HG03442 (cell line): ENCODE data around the gene SNRPD3.

Experiments used
- ATAC-seq: cut with Tn5 transposase; IDR thresholded peaks from one replicate; pipeline ENCODE4 v1.9.1; 2021; ENCODE audit warnings: mild to moderate bottlenecking, moderate library complexity; ENCODE audit not compliant: unreplicated experiment

Gene SNRPD3

DNA sequence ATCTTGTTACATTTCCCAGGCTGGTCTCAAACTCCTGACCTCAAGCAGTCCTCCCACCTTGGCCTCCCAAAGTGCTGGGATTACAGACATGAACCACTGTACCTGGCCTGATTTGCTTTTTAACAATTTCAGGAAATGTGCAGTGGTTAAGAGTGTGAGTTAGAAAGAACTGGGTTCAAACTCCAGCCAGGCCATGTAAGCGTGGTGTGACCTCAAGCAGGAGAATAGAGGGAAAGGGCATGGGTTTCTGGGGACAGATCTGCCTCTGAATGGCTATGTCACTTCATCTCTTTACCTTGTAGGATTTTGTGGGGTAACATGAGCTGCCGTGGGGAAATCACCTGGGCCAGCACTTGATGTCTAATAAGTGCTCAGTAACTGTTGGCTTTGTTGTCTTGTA lies 9.3 kb downstream of the SNRPD3 start:
- ATAC-seq = no peak

- no peak for ATAC-seq
These were observed 11.2 kb downstream of the SNRPD3 start for GRCh38 chr22:24566899-24567511.

- ATAC-seq = no peak
These were observed 11.9 kb downstream of the SNRPD3 start for GRCh38 chr22:24567668-24568067.

DNA sequence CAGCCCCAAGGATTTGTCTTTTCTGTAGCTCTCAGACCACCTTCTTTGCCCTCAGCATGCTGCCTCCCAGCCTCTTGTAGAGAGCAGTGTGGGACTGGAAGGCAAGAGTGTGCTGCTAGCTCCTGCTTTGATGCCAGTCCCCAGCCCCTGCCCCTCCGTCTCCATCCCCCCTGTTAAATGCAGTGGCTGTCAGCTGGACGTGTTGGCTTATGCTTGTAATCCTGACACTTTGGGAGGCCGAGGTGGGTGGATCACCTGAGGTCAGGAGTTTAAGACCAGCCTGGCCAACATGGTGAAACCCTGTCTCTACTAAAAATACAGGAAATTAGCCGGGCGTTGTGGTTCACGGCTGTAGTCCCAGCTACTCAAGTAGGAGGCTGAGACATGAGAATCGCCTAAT lies 15.5 kb downstream of the SNRPD3 start:
- ATAC-seq = no peak

DNA sequence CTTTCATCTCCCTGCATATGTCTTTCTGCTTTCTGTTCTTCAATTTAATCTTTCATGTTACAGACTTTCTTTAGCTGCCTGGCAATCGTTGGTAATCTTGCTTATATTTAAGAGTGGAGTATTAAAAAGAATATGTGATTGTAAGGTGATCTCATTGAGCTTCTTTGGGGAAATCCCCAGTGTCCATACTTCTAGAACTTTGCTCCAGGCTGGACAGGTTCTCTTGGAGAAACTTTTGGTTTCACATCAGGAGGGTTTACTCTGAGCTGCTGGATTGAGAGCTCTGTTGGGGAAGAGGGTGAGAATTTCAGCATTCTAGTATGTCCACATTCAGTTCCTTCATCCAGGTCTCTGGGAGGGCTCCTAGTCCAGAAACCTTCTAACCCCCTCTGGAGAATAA lies 21.0 kb downstream of the SNRPD3 start:
- ATAC-seq = no peak

DNA sequence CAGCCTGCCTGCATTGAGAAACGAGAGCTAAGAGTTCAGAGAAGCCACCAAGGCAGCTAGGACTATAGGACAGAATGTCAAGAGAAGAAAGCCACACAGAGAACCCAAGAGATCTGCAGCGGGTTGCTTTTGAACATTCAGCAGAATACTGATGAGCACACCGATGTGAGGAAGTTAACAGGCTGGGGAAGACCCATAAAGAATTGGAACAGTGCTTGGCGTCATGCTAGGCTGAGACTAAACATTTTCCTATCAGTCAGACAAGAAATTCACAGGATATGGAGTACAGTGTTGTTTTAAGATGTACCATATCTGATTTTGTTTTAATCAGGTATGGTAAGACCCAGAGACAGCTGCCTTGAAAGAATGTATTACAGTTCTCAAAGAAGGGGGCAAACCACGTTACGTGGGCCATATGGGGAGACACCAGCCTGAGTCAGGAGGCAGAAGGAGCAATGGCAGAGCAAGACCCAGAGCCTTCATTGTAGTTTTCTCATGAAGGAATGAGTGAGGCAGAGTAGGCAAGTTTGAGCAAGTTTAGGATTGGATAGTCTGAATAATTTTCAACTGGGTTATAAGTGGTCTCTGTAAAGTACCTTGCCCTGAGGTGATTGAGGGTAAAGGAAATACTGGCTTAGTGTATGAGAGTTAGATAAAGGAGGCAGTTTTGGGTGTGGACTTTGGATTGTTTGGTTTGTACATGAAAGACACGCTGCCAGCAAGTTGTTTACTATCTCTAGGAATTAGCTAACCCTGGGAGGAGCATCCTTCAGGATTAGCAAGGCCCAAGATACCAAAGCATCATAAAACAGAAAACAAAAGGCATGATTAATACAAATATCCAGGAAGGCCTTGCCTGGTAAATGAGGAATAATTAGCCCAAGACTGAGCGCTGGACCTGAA lies 22.8 kb downstream of the SNRPD3 start:
- no peak for ATAC-seq

DNA sequence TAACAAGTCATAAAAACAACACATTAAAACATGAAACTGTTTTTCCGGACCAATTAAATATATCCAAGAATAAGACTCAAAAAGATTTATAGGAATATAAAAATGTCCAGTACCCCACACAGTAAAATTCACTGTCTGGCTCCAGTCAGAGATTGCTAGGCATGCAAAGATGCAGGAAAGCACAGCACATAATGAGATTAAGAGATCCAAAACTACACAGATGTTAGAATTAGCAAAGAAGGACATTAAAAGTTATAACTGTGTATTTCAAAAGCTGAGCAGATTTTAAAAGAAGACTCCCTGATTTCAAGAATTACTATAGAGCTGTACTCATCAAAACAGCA lies 23.4 kb downstream of the SNRPD3 start:
- no peak for ATAC-seq

- ATAC-seq = no peak
These were observed 24.5 kb downstream of the SNRPD3 start for GRCh38 chr22:24580276-24580675.

DNA sequence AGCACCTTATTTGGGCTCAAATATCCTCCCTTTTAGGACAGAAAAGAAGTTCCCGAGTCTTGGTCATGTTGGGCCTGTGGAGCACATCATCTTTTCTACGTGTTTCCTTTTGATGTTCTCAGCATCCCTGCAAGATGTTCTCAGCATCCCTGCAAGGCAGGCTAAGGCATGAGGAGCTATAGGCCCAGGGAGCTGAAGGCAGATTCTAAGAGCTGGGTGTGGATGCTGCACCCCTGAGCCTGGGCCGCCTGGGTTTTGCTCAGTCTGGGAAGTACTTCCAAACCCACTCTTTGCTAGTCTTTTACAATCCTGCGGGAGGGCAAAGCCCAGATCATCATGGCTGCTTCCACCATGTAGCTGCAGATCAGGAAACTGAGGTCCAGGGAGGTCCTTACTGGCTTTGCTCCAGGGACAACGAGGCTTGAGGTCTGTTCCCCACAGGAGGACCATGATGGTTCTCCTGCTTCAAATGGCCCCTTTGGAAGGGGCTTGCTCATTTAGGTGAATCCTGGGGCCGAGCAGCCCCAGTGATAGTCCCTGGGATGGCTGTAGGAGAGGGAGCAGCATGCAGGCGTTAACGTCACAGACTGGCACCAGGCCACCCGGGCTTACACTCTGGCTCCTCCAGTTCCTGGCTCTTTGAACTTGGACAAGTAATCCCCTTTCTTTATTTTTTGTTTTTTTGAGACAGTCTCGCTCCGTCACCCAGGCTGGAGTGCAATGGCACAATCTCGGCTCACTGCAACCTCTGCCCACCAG lies 26.4 kb downstream of the SNRPD3 start:
- ATAC-seq = no peak

DNA sequence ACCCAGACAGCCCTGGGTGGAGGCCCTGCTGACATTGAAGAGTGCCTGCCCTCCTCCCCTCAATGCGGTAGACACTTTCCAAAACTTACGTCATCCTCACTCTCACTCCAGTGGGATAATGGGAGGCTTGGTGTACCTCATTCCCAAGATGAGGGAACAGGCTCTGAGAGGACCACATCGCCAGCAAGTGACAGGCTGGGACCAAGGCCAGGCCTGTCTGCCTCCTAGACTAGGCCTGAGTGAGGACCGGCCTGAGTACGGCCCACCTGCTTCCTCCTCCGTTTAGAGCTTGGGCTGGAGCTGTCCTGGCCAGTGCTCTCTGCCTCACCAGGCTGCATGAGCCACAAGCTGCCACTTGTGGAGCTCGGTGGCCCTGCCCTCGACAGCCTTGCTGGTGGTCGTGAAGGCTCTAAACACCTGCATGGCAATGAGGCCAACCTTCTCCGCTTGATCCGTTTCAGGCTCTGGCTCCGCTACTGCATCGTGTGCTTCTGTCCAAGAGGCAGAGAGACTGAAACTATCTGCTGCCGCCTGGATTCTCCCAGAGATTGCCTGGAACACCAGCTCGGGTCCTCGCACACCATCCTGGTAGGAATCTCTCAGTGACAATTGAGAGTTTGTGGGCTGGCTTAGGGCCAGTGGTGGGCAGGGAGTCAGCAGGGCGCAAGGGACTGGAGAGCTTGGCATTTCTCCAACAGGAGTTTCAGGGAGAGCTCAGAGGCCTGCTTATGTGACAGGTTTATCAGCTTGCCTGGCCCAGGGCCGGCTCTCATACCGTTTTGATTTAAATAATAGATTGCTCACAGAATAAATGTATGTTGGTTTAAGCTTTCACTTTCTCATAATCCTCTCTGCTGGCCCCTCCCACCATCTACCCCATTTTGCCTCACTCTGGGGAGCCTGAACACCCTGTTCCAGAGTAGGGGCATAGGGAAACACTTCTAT lies 27.7 kb downstream of the SNRPD3 start:
- no peak for ATAC-seq

DNA sequence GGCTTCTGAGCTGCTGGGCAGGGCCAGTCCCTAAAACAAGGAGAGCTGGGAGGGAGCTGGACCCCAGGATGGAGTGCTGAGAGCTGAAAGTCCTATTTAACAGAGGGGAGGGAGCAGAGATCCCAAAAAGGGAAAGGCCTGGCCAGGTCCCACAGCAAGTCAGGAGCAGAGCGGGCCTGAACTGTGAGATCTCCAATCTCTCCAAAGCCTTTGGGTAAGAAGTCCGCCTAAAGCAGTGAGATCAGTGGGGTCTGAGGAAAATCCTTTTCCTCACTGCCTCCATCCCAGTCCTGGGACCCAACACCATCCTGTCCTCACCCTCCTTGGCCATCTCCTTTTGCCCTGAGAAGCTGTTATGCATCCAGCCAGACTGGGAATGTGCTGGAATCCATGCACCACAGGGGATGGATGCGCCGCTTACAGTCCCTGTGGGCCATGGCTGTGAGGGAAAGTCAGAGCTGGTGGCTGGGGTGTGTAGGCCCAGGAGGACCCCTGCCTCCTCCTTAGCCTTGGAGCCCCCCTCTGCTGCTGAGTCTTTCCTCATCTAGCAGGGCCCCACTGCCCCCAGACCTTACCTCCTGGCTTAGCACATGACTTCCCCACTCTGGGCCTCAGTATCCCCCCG lies 28.5 kb downstream of the SNRPD3 start:
- no peak for ATAC-seq

DNA sequence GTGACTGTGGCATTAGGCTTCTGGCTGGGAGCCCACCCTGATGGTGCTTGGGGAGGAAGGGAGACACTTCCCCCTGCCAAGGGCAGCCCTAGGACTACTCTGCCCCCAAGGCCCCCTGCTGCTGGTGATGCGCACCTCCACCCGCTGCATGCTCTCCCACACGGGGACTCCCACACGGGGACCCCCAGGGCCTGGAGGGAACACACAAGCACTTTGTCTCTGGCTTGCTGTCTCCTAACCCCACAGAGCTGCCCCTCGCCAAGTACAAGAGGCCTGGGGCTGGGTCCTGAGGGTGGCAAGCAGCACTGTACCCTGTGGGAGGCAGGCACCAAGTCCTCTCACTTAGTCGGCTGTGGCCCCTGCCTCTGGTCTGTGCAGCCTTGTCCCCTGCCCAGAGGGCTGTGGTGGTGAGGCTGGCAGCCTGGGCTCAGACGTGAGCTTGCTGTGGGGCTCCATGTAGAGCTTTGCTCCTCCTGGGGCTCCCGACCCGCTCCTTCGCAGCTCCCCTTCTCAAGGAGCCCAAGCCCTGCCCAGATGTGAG lies 29.1 kb downstream of the SNRPD3 start:
- ATAC-seq = no peak

- ATAC-seq = no peak
These were observed 29.7 kb downstream of the SNRPD3 start for GRCh38 chr22:24585461-24585860.

- ATAC-seq = no peak
These were observed 30.2 kb downstream of the SNRPD3 start for GRCh38 chr22:24585927-24586546.

GRCh38 chr22:24587251-24587650 lies 31.5 kb downstream of the SNRPD3 start:
- no peak for ATAC-seq

GRCh38 chr22:24587948-24588347 lies 32.1 kb downstream of the SNRPD3 start:
- no peak for ATAC-seq

- ATAC-seq = no peak
These were observed 32.6 kb downstream of the SNRPD3 start for GRCh38 chr22:24588381-24588756.

- ATAC-seq = no peak
These were observed 33.1 kb downstream of the SNRPD3 start for GRCh38 chr22:24588757-24589481.

DNA sequence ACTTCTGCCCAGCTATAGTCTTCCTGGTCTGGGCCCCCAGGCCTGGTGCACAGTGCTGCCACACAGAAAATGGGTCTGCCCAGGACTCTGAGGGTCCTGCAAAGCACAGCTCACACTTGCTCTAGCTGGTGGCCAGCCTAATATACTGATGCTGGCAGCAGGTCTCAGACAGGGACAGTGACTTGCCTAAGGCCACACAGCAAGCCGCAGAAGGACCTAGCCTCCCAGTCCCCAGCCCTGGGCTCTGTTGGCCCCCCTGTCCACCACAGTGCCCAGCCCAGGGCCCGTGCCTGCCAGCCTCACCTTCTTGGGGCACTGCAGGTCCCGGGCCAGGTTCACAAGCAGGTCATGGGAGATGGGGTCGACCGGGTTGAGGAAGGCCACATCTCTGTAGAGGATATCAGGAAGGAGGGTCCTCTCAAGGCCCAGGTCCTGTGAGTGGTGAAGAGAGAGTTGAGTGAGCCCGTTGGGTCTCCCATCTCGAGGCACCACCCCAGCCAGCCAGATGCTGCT lies 33.8 kb downstream of the SNRPD3 start:
- no peak for ATAC-seq
